Endothelial cell of umbilical vein (primary cell): ENCODE results near the gene ELMO1. TPM values are rescaled to one million over a fixed set of nuclear protein-coding genes. Genes with fewer than 3 reads are reported as not detected.

Experiments
- BruUV-seq: library from RNA; stranded (reverse); fragments of 400-500 nt; replicated peaks from 2 replicates; lab custom pipeline; 2021; lab: Mats Ljungman, UMichigan
- CTCF ChIA-PET: fragments of 300-600, 350-600 bp; sonication (Branson Sonifier 250); formaldehyde crosslinking; loops from one replicate; lab custom pipeline; 2021; ENCODE audit warnings: antibody characterized with exemption, inconsistent platforms; lab: Charles Lee
- POLR2A ChIA-PET: fragments of 300-600, 350-600 bp; sonication (Branson Sonifier 250); formaldehyde crosslinking; loops from one replicate; lab custom pipeline; 2021; ENCODE audit warnings: antibody characterized with exemption, inconsistent platforms; lab: Charles Lee
- DNase-seq: peaks from one replicate; pipeline ENCODE4 v3.0.0-alpha.2; 2011; ENCODE audit warnings: low read depth, low spot score
- FAIRE-seq: peaks from 2 replicates; lab custom pipeline; 2011; peaks lifted over from hg19 to GRCh38; lab: Jason Lieb, UNC
- H2AFZ ChIP-seq: 2 replicates; pipeline ENCODE4 v1.6.0; 2012; ENCODE audit warnings: low read depth, low read length, control low read depth, inconsistent platforms
- H3K27ac ChIP-seq: 2 replicates; pipeline ENCODE4 v1.5.1; 2011; ENCODE audit warnings: low read depth, mild to moderate bottlenecking, control low read depth, low read length, moderate library complexity; ENCODE audit not compliant: insufficient read depth
- H3K27me3 ChIP-seq, 2 experiments: 2 replicates each; pipeline versions ENCODE4 v1.6.0 to v1.6.1; 2011; ENCODE audit warnings: low read length in 2 of 2, mixed read lengths in 1 of 2; ENCODE audit not compliant: control insufficient read depth in 2 of 2, insufficient read depth in 2 of 2
- H3K36me3 ChIP-seq, 2 experiments: 2 replicates in 1 of 2; 3 replicates in 1 of 2; pipeline ENCODE4 v1.5.1; 2011; ENCODE audit warnings: low read length in 2 of 2, mild to moderate bottlenecking in 1 of 2, moderate library complexity in 1 of 2; ENCODE audit not compliant: control insufficient read depth in 2 of 2, insufficient read depth in 2 of 2; ENCODE audit errors: extremely low read depth in 1 of 2
- H3K4me1 ChIP-seq: 3 replicates; pipeline ENCODE4 v1.5.1; 2011; ENCODE audit warnings: mild to moderate bottlenecking, low read length; ENCODE audit not compliant: control insufficient read depth, insufficient read depth; ENCODE audit errors: extremely low read depth
- H3K4me2 ChIP-seq: 2 replicates; pipeline ENCODE4 v1.6.1; 2011; ENCODE audit warnings: low read length, control low read depth, mixed read lengths; ENCODE audit not compliant: insufficient read depth
- H3K4me3 ChIP-seq, 3 experiments: fragments of 200-600 bp in 1 of 3; sonication (generic), shearing (Covaris generic) in 1 of 3; replicated peaks in 1 of 3; 2 replicates each; pipeline ENCODE4 v1.5.1; 2011 to 2016; ENCODE audit warnings: control low read depth in 3 of 3, low read length in 3 of 3, mild to moderate bottlenecking in 2 of 3, inconsistent platforms in 1 of 3, low read depth in 1 of 3, moderate library complexity in 1 of 3; ENCODE audit not compliant: insufficient read depth in 1 of 3
- H3K79me2 ChIP-seq: 2 replicates; pipeline ENCODE4 v1.6.0; 2012; ENCODE audit warnings: low read length, inconsistent platforms; ENCODE audit not compliant: control insufficient read depth, insufficient read depth
- H3K9ac ChIP-seq: replicated peaks from 2 replicates; pipeline ENCODE3; 2011; ENCODE audit warnings: low read length, control low read depth; ENCODE audit not compliant: insufficient read depth; ENCODE audit errors: extremely low read depth
- H3K9me1 ChIP-seq: replicated peaks from 3 replicates; pipeline ENCODE4 v1.6.0; 2011; ENCODE audit warnings: mild to moderate bottlenecking, low read length; ENCODE audit not compliant: control insufficient read depth, insufficient read depth; ENCODE audit errors: extremely low read depth
- H3K9me3 ChIP-seq: replicated peaks from 2 replicates; pipeline ENCODE4 v1.5.1; 2012; ENCODE audit warnings: low read length, inconsistent platforms; ENCODE audit not compliant: control insufficient read depth, insufficient read depth
- H4K20me1 ChIP-seq: replicated peaks from 2 replicates; pipeline ENCODE3; 2011; ENCODE audit warnings: mild to moderate bottlenecking, low read length; ENCODE audit not compliant: control insufficient read depth, insufficient read depth; ENCODE audit errors: extremely low read depth
- EZH2 ChIP-seq: IDR thresholded peaks from 2 replicates; pipeline ENCODE4 v1.6.1; 2012; ENCODE audit warnings: borderline replicate concordance, low read depth, mild to moderate bottlenecking, moderate library complexity, low read length, inconsistent platforms; ENCODE audit not compliant: severe bottlenecking
- FOS ChIP-seq: IDR thresholded peaks from 2 replicates; pipeline ENCODE4 v1.6.1; 2011; ENCODE audit warnings: mild to moderate bottlenecking, low read length, moderate library complexity, borderline replicate concordance; ENCODE audit not compliant: insufficient read depth
- JUN ChIP-seq: IDR thresholded peaks from 2 replicates; pipeline ENCODE4 v1.6.1; 2011; ENCODE audit warnings: borderline replicate concordance, low read depth; ENCODE audit not compliant: insufficient read length, insufficient read depth
- MYC ChIP-seq: IDR thresholded peaks from one replicate; pipeline ENCODE4 v1.6.1; 2011; ENCODE audit warnings: mild to moderate bottlenecking, low read depth, low read length
- POLR2A ChIP-seq: IDR thresholded peaks from 2 replicates; pipeline ENCODE4 v1.6.1; 2012; ENCODE audit warnings: low read depth, mild to moderate bottlenecking, control low read depth, low read length
- POLR2AphosphoS5 ChIP-seq: IDR thresholded peaks from 2 replicates; pipeline ENCODE4 v1.6.1; 2012; ENCODE audit warnings: low read depth, mild to moderate bottlenecking, control low read depth, low read length, moderate library complexity; ENCODE audit not compliant: insufficient read depth
- dilution Hi-C: fragments of 300-500 bp; cut with MboI; formaldehyde crosslinking; loops from one replicate; pipeline ENCODE4 v1.15.0; 2019; ENCODE audit warnings: low sequenced_read_pairs; ENCODE audit not compliant: extremely low pct_ligation_motif_present
- intact Hi-C: fragments of 100-400 bp; cut with micrococcal nuclease; formaldehyde crosslinking; loops from one replicate; pipeline ENCODE4 v1.10.0; 2022
- polyA plus RNA-seq, 4 experiments: library from polyadenylated mRNA; depleted of rRNA in 3 of 4; stranded (reverse) in 3 of 4; unstranded in 1 of 4; fragments of >200 nt; gene quantifications; 2 replicates each; pipeline versions ENCODE4 v1.2.1 to v1.2.3, GENCODE V29; 2011 to 2012; ENCODE audit warnings: missing spikeins in 1 of 4
- total RNA-seq: library from RNA; stranded (reverse); gene quantifications from 2 replicates; pipeline ENCODE4 v1.2.3, GENCODE V29; 2021
- TF ChIP-seq, protein P1 (sequence below): IDR thresholded peaks from 2 replicates; pipeline ENCODE4 v1.6.1; 2011; ENCODE audit not compliant: insufficient read depth, insufficient read length
- TF ChIP-seq, protein P2 (sequence below), 2 donors: IDR thresholded peaks; 1 replicate in 1 of 2; 2 replicates in 1 of 2; pipeline ENCODE4 v1.5.1; 2011; ENCODE audit warnings: low read length in 2 of 2, mild to moderate bottlenecking in 2 of 2, moderate library complexity in 2 of 2, control low read depth in 1 of 2, inconsistent platforms in 1 of 2, low read depth in 1 of 2; ENCODE audit not compliant: insufficient read depth in 1 of 2; ENCODE audit errors: extremely low read depth in 1 of 2

Gene ELMO1
- total and polyA plus RNA-seq, 2 donors (not counting 3 experiments of a cell fraction or from before 2014, with no cell fraction given): 17.0 to 30.6 TPM

DNA sequence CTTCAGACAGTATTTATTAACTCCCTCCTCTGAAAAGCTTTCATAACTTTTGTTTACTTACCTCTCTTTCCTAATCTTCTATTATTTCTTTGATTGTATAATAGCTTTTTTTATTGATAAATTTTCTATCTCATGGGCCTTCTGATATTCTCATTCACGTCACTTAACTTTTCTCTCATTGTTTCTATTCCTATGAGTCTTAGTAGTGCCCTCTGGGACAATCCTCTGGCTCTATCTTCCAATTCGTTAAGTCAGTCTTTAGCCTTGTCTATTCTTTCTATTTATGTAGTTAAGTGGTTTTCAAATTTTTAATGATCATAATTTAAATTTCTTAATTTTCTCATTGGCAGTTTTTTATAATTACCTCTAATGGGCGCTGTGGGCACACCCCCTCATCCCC lies 6.4 kb upstream of the ELMO1 start:
- TF ChIP-seq JUN (no peak), POLR2AphosphoS5 (no peak), POLR2A (no peak), MYC (no peak), EZH2 (no peak), FOS (no peak)
- TF ChIP-seq, protein P1, sequence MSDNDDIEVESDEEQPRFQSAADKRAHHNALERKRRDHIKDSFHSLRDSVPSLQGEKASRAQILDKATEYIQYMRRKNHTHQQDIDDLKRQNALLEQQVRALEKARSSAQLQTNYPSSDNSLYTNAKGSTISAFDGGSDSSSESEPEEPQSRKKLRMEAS: no peak
- TF ChIP-seq, protein P2, sequence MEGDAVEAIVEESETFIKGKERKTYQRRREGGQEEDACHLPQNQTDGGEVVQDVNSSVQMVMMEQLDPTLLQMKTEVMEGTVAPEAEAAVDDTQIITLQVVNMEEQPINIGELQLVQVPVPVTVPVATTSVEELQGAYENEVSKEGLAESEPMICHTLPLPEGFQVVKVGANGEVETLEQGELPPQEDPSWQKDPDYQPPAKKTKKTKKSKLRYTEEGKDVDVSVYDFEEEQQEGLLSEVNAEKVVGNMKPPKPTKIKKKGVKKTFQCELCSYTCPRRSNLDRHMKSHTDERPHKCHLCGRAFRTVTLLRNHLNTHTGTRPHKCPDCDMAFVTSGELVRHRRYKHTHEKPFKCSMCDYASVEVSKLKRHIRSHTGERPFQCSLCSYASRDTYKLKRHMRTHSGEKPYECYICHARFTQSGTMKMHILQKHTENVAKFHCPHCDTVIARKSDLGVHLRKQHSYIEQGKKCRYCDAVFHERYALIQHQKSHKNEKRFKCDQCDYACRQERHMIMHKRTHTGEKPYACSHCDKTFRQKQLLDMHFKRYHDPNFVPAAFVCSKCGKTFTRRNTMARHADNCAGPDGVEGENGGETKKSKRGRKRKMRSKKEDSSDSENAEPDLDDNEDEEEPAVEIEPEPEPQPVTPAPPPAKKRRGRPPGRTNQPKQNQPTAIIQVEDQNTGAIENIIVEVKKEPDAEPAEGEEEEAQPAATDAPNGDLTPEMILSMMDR (IDR thresholded peaks at IDR 0.05; ENCODE audit: extremely low read depth in 1 of 2, insufficient read depth in 1 of 2, low read depth in 1 of 2, low read length in 2 of 2): no peak

More for the DNA sequence above, 6.4 kb upstream of the ELMO1 start:
- Histone ChIP-seq H2AFZ (no peak overlapping the region), H3K79me2 (no peaks in the 10 kb centered on the region), H4K20me1 (no peaks in the 10 kb centered on the region), H3K27ac (no peak overlapping the region), H3K9me1 (no peaks in the 10 kb centered on the region), H3K4me1 (no peaks in the 10 kb centered on the region), H3K27me3 (peaks cover 0 to 7% of the 10 kb centered on the region in 2 experiments), H3K36me3 (no peaks in the 10 kb centered on the region), H3K9ac (no peak overlapping the region), H3K4me3 (no peak overlapping the region), H3K4me2 (no peak overlapping the region), H3K9me3 (no peaks in the 10 kb centered on the region)
- POLR2A ChIA-PET: no interaction called here
- no TSS peak for BruUV-seq
- FAIRE-seq: no peak
- intact Hi-C loops: no loop called here
- DNase-seq: no peak
- CTCF ChIA-PET: no interaction called here
- dilution Hi-C loops: no loop called here
